GM19463 (cell line): ENCODE results near the gene CDK11A.
"Not testable (repeated sequence)": the region's sequence is repeated elsewhere in the genome, so short reads cannot be mapped to it uniquely, and the experiment has no call there.

Experiments used
- ATAC-seq: cut with Tn5 transposase; IDR thresholded peaks from one replicate; pipeline ENCODE4 v1.9.1; 2021; ENCODE audit warnings: mild to moderate bottlenecking, moderate library complexity; ENCODE audit not compliant: unreplicated experiment

Gene CDK11A

GRCh38 chr1:1687846-1688245 is 36.3 kb downstream of the CDK11A start:
- ATAC-seq: no peak

GRCh38 chr1:1684031-1684681 is 40.0 kb downstream of the CDK11A start:
- ATAC-seq: no peak

GRCh38 chr1:1683104-1683905 is 40.9 kb downstream of the CDK11A start:
- no peak for ATAC-seq

GRCh38 chr1:1680912-1681273 is 43.3 kb downstream of the CDK11A start:
- no peak for ATAC-seq

GRCh38 chr1:1680031-1680911 is 43.9 kb downstream of the CDK11A start:
- no peak for ATAC-seq

GRCh38 chr1:1678581-1679380 is 45.4 kb downstream of the CDK11A start:
- no peak for ATAC-seq

- ATAC-seq: peak; percentile 53
Observed at GRCh38 chr1:1677718-1678580, 46.2 kb downstream of the CDK11A start.

GRCh38 chr1:1676087-1676486 is 48.1 kb downstream of the CDK11A start:
- not testable (repeated sequence) for ATAC-seq

GRCh38 chr1:1675218-1675617 is 48.9 kb downstream of the CDK11A start:
- not testable (repeated sequence) for ATAC-seq

- not testable (repeated sequence) for ATAC-seq
Observed at GRCh38 chr1:1674806-1675205, 49.4 kb downstream of the CDK11A start.

- ATAC-seq: no peak
Observed at GRCh38 chr1:1672181-1672965, 51.8 kb downstream of the CDK11A start.

GRCh38 chr1:1671365-1672119 is 52.6 kb downstream of the CDK11A start:
- ATAC-seq: no peak

- ATAC-seq: no peak
Observed at GRCh38 chr1:1670866-1671265, 53.3 kb downstream of the CDK11A start.

- ATAC-seq: no peak
Observed at GRCh38 chr1:1669468-1670440, 54.4 kb downstream of the CDK11A start.

- ATAC-seq: no peak
Observed at GRCh38 chr1:1666526-1666925, 57.6 kb downstream of the CDK11A start.

- no peak for ATAC-seq
Observed at GRCh38 chr1:1665815-1666251, 58.3 kb downstream of the CDK11A start.
